Thyroid gland (tissue), 4 donors: Measurements from ENCODE around the gene FERMT1.

Experiments used
- CTCF ChIP-seq, 6 experiments: fragments of 200-600 bp in 3 of 6; fragments of 450-650 bp in 3 of 6; sonication (generic) in 3 of 6; IDR thresholded peaks; one replicate each; pipeline ENCODE4 v1.5.1; 2016 to 2019; ENCODE audit warnings: antibody characterized with exemption in 6 of 6, mild to moderate bottlenecking in 2 of 6, inconsistent platforms in 1 of 6, moderate library complexity in 1 of 6
- POLR2A ChIP-seq, 2 donors: fragments of 450-650 bp; IDR thresholded peaks; one replicate each; pipeline ENCODE4 v1.6.1; 2017; ENCODE audit warnings: antibody characterized with exemption in 2 of 2, mild to moderate bottlenecking in 2 of 2, moderate library complexity in 1 of 2

GRCh38 chr20:6164421-6165341 is 41.9 kb upstream of the FERMT1 start:
- no peak for TF ChIP-seq CTCF (IDR thresholded peaks at IDR 0.05)
- no peak for TF ChIP-seq POLR2A (IDR thresholded peaks at IDR 0.05)
